GM04503 (cell line): ENCODE data around the gene CTXN1.
"Not testable (repeated sequence)": the region's sequence is repeated elsewhere in the genome, so short reads cannot be mapped to it uniquely, and the experiment has no call there.

Source experiments
- DNase-seq: peaks from one replicate; pipeline ENCODE4 v3.0.0-alpha.2; 2012; ENCODE audit warnings: low read depth

Gene CTXN1

DNA sequence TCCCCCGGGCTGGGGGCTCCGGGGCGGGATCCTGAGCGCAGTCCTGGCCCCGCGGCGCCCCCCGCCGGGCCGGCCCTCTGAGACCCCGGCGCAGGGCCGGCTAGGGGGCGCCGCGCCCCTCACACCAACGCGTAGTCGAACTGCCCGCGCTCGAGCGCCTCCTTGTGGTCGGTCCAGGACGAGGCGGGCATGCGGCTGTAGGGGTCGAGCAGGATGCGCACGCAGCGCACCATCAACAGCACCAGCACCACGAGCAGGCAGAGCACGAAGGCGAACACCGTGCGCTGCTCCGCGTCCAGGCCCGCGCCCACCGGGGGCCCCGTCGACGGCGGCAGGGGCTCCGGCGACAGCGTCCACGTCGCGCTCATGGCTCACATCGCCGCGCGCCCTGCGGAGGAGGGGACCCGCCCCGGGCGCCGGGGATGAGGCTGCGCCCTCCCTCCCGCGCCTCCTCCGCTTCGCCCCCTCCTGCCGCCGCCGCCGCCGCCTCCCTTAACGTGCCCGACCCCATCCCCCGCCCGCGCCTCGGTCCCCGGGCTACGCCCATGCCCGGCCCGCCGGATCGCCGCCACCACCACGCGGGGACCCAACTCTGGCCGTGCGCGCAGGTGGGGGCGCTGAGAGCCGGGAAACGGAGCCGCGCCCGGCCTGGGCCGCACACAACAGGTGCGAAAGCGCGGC is 624 bp downstream of the CTXN1 start:
- DNase-seq: no peak

DNA sequence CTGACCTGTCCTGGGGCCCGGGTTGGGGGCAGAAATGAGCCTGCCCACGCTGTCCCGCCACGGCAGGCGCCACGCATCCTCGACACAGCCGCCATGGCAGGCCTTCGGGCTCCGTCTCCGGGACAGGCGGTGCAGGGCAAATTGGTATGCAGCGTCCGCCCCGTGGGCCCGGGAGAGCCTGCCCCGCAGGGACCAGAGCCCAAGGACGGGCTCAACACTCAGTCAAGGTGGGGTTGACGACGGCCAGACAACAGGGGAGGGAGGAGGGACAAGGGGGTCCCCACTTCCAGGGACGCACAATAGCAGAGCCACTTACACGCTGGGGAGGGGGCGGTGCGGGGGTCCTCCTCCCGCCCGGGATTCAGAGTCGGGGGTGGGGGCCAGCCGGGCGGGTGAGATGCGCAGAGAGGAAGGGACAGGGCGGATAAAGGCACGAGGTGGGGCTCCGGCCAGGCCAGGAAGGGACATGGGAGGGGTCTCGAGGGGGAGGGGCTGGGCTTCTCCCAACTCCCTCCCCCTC is 1.2 kb downstream of the CTXN1 start:
- DNase-seq: no peak

DNA sequence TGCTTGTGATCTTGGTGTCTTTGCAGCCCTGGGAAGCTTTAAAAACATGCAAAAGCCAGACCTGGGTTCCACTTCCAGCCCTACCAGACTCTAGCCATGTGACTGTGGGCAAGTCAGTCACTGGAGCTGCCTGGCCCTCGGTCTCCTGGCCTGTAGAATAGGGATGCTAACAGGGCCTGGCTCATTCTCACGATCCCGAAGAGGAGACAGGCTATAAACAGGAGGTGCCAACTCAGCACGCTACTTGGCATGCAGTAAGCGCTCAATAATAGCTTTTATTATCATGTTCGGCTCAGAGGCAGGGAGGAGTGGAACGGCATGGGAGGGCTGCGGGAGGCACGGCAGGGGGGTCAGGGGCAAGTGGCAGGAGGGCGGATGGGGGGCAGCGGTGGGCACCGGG is 1.7 kb downstream of the CTXN1 start:
- no peak for DNase-seq

DNA sequence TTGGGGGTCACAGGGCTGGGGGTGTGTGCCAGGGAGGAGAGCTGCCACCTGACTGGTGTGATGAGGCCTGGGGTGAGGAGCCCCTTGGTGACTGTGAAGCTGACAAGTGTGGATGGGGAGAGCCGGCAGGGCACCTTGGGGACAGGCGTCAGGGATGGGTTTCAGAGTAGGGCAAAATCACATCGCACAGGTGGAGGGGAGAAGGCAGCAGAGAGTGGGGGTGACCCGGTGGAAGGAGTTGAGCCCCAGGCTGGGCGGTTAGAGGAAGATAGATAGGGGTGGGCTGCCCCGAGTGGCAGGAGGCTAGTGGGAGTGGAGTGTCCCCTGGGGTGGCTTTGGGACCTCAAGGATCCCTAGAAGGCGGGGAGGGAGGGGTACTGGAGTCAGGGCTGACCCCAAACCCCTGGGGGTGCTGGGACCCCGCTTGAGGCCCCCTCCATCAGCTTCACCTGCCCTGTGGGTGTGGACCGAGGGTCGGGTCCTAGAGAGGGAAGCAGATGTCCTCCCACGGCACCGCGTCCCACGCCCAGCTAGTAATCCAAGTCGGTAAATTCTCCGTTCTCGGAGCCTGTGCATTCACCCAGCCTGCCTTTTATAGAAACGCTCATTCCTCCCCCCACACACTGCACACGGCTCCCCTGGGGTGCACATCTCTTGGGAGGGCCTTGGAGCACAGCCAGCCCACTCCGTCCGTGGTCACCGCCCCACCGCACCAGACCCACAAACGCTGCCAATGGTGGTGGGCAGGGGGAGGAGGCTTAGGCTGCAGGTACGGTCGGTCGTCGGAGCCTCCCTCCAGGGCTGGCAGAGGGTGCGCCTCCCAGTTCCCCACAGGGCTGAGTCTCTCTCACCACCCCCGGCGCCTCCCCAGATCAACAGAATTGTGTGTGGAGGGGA is 2.4 kb downstream of the CTXN1 start:
- DNase-seq: no peak

DNA sequence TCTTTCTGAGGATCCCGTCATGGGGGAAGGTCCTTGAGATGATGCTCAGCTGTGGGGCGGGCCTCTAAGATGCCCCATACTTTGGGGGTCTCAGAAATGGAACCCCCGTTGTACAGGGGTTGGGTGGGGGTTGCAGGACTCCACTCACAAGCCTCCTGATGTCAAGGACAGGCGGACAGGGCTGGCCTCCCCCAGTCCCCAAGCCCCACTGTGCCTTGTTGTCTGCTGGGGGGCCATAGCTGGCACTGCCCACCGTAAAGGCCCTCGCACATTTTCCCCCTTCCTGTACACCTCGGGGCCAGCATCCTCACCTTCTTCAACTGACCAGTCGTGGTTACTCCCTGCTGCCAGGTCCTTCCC is 3.1 kb downstream of the CTXN1 start:
- no peak for DNase-seq

DNA sequence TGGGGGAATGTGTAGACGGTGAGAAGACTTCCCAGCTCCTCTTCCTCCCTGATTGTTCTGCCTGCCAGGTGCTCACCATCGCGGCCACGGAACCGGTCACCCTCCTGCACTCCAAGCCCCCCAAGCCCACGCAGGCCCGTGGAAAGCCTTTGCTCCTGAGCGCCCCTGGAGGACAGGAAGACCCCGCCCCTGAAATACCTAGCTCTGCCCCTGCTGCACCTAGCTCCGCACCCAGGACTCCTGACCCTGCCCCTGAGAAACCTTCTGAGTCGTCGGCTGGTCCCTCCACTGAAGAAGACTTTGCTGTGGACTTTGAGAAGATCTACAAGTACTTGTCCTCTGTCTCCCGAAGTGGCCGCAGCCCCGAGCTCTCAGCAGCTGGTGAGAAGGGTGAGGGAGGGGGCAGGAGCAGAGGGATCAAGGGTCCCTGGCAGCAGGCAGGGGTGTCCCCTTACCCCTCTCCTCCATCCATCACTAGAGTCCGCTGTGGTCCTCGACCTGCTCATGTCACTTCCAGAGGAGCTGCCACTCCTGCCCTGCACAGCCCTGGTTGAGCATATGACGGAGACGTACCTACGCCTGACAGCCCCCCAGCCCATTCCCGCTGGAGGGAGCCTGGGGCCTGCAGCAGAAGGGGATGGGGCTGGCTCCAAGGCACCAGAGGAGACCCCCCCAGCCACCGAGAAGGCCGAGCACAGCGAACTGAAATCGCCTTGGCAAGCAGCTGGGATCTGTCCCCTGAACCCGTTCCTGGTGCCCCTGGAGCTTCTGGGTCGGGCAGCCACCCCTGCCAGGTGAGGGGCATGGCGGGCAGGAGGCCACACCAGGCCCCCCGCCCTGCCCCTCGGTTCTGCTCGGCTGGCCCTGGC is 3.7 kb downstream of the CTXN1 start:
- no peak for DNase-seq

DNA sequence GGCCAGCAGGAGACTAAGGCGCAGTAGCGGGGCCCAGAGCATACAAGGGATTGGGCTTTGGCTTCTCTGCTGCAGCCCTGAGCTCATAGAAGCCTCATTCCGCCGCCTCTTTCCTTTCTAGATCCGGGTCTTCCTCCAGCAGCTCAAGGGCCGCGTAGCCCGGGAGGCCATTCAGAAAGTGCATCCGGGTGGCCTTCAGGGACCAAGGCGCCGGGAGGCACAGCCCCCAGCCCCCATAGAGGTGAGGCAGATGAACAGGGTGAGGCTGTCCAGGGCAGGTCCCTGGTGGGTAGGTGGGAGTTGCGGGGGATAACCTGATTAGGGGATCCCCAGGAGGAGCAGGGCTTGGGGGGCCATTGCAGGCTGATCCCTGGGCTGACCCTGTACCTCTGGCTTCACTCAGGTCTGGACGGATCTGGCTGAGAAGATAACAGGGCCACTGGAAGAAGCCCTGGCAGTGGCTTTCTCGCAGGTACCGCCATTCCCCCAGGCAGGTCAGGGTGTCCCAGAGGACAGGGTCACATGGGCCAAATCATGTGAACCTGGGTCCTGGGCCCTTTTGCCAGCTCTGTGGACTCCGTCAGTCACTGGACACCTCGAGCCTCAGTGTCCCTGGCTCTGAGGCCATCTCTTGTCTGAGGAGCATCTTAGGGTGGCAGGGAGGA is 4.5 kb downstream of the CTXN1 start:
- no peak for DNase-seq

DNA sequence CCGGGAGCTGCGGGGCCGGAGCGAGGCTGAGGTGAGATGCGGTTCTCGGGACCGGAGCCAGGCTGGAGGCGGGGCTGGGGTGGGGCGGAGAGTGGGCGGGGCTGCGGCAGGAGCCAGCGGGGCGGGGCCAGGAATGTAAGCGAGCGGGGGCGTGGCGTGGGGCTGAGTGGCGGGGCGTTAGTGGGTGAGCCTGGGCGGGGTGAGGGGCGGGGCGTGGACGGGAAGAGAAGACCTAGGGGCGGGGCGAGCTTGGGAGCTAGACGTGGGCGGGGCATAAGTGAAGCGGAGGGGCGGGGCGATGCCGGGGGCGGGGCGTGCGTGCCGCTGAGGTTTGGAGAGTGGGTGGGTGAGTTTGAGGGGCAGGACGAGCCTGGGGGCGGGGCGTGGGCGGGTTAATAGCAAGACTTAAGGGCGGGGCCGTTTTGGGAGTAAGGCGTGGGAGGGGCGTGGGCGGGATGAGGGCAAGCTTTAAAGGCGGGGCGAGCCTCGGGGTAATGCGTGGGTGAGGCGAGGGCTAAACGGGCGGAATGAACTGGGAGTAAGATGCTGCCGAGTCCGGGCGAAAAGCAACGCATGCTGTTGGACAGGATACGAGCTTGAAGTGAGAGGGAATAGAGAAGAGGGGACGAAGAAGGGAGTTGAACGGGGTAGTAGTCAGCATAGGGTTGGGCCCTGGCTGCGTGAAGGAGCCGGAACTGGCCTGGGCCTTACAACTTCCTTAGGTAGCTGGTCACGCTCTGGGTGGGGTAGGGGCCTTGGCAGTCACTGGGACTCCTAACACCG is 5.2 kb downstream of the CTXN1 start:
- DNase-seq: peak; percentile 61

DNA sequence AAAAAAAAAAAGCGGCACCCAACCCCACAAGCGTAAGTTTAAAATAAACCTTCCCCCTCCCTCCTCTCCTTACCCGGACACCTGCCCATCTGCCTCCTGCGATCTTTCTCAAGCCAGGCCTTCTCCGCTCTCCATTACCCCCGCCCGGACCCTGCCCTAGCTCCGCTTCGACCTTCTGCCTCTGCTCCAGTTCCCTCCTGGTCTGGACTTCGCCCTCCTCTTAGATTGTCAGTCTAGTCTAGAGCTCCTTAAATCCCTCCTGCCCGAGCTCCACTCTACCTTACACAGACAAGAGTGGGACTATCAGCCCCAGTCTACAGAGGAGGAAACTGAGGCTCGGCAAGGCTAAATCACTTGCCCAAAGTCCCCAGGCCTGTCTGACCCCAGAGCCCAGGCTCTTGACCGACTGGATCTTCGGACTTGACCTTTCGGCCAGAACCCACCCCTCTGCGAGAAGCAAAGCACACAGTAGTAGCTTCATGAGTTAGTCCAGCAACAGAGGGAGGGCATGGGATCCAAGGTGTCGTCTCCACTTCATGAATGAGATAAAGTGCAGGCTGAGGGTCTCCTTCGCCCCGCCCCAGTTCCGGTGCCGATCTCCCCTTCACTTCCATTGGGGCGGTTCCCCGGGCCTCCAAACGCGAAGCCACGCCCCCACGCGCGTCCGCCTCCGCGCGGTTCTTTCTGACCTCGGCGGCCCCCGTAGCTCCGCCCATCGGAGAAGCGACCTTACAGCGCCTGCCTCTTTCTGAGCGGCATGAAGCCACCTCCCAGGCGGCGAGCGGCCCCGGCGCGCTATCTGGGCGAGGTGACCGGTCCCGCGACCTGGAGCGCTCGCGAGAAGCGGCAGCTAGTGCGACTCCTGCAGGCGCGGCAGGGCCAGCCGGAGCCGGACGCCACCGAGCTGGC is 6.1 kb downstream of the CTXN1 start, which contains the start of gene SNAPC2:
TSS of gene SNAPC2 (plus strand) at position 729 of the 909 bp plus-strand sequence. CDS start at position 758, 29 bp downstream.
- DNase-seq: peak; percentile 51

DNA sequence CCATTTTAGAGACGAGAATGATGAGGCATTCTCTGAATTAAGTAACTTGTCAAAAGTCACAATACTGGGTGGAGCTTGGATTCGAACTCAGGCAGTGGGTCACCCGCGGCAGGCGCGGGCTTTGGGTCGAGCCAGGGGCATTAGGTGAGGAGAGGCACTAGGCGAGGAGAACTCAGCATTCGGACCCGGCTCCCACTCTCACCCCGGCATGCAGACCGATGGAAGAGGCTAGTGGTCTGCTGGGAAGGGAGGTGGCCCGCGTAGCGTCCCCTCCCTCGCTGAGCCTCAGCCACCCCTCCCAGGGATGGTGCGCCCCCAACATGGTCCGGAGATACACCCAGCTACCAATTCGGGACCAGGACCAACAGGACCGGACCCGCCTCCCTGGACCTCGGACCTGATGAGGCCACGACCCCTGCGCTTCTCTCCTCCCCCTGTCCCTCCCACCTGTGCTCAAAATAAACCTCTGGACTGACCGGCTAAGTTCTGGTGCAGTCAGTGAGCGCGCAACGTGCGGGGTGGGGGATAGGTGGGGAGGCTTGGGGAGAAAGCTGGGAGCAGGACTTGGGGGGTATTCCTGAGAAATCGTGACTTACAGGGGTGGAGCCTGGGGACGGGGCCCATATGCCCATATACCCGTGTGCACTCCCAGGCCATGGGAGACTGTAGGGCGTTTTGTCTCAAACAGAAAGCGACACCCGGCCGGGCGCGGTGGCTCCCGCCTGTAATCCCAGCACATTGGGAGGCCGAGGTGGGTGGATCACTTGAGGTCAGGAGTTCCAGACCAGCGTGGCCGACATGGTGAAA is 7.1 kb downstream of the CTXN1 start:
- no peak for DNase-seq

DNA sequence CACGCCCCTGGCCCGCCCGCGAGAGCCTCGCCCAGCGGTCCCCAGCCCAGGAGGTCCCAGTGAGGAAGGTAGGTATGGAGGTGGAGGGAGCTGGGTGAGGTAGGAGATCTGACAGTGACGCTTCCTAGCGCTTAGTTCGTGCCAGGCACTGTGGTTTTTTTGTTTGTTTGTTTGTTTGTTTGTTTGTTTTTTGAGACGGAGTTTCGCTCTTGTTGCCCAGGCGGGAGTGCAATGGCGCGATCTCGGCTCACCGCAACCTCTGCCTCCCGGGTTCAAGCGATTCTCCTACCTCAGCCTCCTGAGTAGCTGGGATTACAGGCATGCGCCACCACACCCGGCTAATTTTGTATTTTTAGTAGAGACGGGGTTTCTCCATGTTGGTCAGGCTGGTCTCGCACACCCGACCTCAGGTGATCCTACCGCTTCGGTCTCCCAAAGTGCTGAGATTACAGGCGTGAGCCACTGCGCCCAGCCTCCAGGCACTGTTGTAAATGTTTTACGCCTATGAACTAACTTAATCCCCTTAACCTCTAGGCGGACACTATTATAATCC is 7.8 kb downstream of the CTXN1 start:
- DNase-seq: not testable (repeated sequence)

DNA sequence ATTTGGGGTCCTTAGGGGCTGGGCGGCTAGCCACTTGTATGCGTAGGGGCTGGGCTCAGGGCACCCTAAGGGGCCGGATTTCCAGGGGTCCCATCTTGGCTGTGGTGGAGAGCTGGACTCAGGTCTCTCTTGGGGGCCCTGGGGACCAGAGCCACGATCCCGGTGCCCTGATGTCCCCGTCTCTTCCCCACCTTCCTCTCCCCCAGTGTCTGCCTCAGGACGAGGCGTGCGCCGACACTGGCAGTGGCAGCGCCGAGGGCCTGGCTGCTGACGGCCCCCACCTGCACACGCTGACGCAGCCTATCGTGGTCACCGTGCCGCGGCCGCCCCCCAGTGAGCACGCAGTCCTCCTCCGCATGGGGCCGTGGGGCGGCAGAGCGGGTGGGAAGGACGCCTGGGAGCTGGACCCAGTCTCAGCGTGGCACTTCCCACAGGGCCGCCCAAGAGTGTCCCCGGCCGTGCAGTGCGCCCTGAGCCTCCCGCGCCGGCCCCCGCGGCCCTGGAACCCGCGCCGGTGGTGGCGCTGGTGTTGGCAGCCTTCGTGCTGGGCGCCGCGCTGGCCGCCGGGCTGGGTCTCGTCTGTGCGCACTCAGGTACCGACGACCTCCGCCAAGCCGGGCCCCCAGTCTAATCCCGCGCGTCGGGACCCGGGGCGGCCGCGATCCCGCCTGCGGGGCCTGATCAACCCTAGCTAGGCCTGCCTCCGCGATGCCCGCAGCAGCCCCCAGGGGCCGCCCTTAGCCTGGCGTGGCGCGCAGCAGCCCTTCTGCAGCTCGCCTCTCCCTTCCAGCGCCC is 8.5 kb downstream of the CTXN1 start:
- no peak for DNase-seq

DNA sequence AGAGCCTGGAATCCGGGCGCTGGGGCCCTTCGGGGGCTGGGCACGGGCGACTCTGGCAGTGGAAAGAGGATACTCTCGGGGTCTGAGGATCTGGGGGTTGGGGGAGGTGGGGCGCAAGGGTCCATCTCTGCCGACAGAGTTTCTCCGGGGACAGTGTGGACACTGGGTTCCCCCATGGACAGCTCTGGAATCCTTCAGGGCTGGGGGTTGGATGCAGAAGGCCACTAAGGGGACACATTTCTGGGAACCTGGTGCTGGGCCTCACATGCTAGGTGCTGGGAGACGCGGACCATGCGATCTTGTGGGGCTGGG is 9.0 kb downstream of the CTXN1 start:
- no peak for DNase-seq

DNA sequence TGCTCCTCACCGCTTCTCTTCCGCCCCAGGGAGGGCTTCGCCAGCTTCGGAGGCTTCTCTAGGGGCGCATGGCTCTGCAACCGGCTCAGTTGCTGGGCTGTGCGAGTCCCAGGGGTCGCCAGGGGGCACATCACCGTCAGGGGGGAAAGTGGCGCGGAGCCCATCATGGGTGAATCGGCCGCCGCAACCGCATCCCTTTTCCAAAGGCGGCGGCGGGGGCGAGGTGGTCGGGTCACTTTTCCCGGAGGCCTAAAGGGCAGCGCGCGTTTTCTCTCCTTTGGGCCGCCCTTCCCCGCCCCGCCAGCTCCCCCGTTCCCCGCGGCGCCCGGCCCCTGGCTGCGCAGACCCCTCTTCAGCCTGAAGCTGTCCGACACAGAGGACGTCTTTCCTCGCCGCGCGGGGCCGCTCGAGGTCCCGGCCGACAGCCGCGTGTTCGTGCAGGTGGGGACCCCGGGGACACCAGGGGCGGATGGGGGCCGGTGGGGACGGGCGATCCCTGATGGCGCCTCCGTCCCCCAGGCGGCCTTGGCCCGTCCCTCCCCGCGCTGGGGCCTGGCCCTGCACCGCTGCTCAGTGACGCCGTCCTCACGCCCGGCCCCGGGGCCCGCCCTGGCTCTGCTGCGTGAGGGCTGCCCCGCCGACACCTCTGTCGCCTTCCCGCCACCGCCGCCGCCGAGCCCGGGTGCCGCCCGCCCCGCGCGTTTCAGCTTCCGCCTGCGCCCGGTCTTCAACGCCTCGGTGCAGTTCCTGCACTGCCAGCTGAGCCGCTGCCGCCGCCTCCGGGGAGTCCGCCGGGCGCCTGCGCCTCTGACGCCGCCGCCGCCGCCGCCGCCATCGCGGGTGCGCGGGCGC is 9.6 kb downstream of the CTXN1 start:
- DNase-seq: no peak

DNA sequence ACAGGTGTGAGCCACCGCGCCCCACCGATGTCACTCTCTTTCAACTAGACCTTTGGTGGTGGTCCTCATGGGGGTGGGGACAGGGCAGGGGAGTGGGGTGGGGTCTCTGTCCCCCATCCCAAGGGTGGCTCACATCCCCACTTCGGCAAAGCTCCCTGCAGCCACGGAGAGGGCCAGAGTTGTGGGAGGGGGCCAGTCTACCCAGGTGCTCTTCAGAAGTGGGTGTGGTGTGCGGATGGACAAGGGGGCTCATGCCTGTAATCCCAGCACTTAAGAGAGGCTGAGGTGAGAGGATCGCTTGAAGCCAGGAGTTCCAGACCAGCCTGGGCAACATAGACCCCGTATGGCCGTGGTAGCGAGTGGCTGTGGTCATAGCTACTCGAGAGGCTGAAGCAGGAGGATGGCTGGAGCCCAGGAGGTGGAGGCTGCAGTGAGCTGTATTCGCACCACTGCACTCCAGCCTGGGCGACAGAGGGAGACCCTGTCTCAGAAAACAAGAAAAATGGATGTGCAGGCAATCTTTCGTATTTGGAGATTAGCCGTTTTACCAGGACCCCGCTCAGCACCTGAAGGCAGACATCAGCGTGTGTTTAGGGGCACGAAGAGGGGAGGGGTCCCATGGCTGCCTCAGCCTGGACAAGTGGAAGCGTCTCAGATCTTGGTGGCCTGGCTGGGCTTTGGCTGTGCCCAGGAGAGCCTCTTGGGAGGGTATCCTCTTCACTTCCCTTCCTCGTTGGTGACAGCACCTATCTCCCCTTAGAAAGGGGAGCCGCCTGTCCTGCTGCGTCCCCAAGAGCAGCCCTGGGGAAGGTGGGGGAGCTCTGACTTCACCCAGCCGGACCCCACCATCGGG is 10.5 kb downstream of the CTXN1 start:
- DNase-seq: no peak

DNA sequence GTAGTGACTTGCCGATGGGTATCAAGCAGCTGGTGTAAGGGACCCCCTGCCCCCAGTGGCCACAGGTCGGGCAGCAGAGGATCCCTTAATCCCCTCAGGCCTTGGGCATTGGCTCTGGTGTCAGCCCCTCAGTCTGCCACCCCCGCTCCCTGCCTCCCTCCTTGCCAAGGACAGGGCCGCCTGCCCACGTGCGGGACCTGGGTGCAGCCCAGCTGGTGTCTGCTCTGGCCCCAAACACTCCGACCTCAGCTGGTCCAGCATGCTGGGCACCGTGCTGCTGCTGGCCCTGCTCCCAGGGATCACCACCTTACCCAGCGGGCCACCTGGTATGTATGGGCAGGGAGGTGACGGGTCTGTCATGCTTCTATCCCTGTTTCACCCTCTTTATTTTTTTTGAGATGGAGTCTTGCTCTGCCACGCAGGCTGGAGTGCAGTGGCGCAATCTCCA is 11.3 kb downstream of the CTXN1 start, which contains the start of gene TGFBR3L:
TSS of gene TGFBR3L (plus strand) at position 233 of the 448 bp plus-strand sequence.
- DNase-seq: no peak
